NCI-H2227 treated with DMSO at 0.1 percent for 48 hours (cell line): ENCODE results near the gene ITGB5.
"Not testable (repeated sequence)": the region's sequence is repeated elsewhere in the genome, so short reads cannot be mapped to it uniquely, and the experiment has no call there.

Experiments used
- DNase-seq: peaks from one replicate; lab custom pipeline; 2025; lab: John Stamatoyannopoulos, UW

Gene ITGB5

GRCh38 chr3:124787476-124788195 is 99.5 kb downstream of the ITGB5 start:
- no peak for DNase-seq

- no peak for DNase-seq
These were observed 100.5 kb downstream of the ITGB5 start for GRCh38 chr3:124786511-124787241.

- no peak for DNase-seq
These were observed 101.2 kb downstream of the ITGB5 start for GRCh38 chr3:124785973-124786372.

- DNase-seq, result no peak
These were observed 102.3 kb downstream of the ITGB5 start for GRCh38 chr3:124784686-124785382.

- DNase-seq, result no peak
These were observed 103.5 kb downstream of the ITGB5 start for GRCh38 chr3:124783696-124784095.

GRCh38 chr3:124782377-124782712 is 104.8 kb downstream of the ITGB5 start:
- not testable (repeated sequence) for DNase-seq

- DNase-seq, result no peak
These were observed 105.4 kb downstream of the ITGB5 start for GRCh38 chr3:124781476-124782376.

- no peak for DNase-seq
These were observed 106.2 kb downstream of the ITGB5 start for GRCh38 chr3:124780761-124781475.

- no peak for DNase-seq
These were observed 106.8 kb downstream of the ITGB5 start for GRCh38 chr3:124780356-124780755.

- no peak for DNase-seq
These were observed 107.4 kb downstream of the ITGB5 start for GRCh38 chr3:124779751-124780191.

GRCh38 chr3:124779116-124779515 is 108.0 kb downstream of the ITGB5 start:
- DNase-seq, result no peak

- DNase-seq, result no peak
These were observed 109.2 kb downstream of the ITGB5 start for GRCh38 chr3:124777762-124778470.

- DNase-seq, result no peak
These were observed 110.3 kb downstream of the ITGB5 start for GRCh38 chr3:124776856-124777255.

GRCh38 chr3:124775877-124776276 is 111.3 kb downstream of the ITGB5 start:
- no peak for DNase-seq

- no peak for DNase-seq
These were observed 112.2 kb downstream of the ITGB5 start for GRCh38 chr3:124774841-124775402.

GRCh38 chr3:124774327-124774718 is 112.8 kb downstream of the ITGB5 start:
- no peak for DNase-seq

GRCh38 chr3:124773351-124774326 is 113.5 kb downstream of the ITGB5 start:
- DNase-seq, result no peak

GRCh38 chr3:124772081-124772831 is 114.9 kb downstream of the ITGB5 start:
- DNase-seq, result peak; percentile 64
